Motor neuron (in vitro differentiated cells): Measurements from ENCODE around the gene LTBR. TPM values are rescaled to one million over a fixed set of nuclear protein-coding genes. Genes with fewer than 3 reads are reported as not detected.
"Not testable (repeated sequence)": the region's sequence is repeated elsewhere in the genome, so short reads cannot be mapped to it uniquely, and the experiment has no call there.

Source experiments
- ATAC-seq, 8 experiments: fragments of 200-7000 bp; cut with Tn5 transposase; replicated peaks in 6 of 8; 2 replicates each; pipeline ENCODE4 v1.8.0; 2021; ENCODE audit warnings: mild to moderate bottlenecking in 8 of 8, moderate library complexity in 8 of 8
- H3K27ac ChIP-seq, 2 donors: fragments of 250-450 bp; sonication (Bioruptor Pico); 2 replicates each; pipeline ENCODE4 v1.9.0; 2021; ENCODE audit warnings: antibody characterized with exemption in 2 of 2, mild to moderate bottlenecking in 2 of 2, moderate library complexity in 1 of 2
- H3K4me1 ChIP-seq, 2 donors: fragments of 250-450 bp; sonication (Bioruptor Pico); replicated peaks in 1 of 2; 2 replicates each; pipeline ENCODE4 v1.6.1; 2021; ENCODE audit warnings: antibody characterized with exemption in 2 of 2, mild to moderate bottlenecking in 2 of 2, moderate library complexity in 1 of 2
- H3K4me3 ChIP-seq, 5 donors: fragments of 250-450 bp; sonication (Bioruptor Pico); 2 replicates each; pipeline ENCODE4 v1.9.0; 2021; ENCODE audit warnings: antibody characterized with exemption in 5 of 5, mild to moderate bottlenecking in 5 of 5, moderate library complexity in 4 of 5
- WGBS, 10 experiments: fragments of 450-650 bp; shearing (Covaris generic); methylation state at CpG; one replicate each; pipeline ENCODE4 v1.0.0; 2022; 5-methylcytosine and 5-hydroxymethylcytosine counted together
- in situ Hi-C, 9 experiments: fragments of 400-800 bp; cut with MboI; loops; one replicate each; pipeline ENCODE4 v1.15.0; 2021; ENCODE audit warnings: low sequenced_read_pairs in 9 of 9, low pct_unique_long_range_greater_than_20kb in 2 of 9; ENCODE audit not compliant: unreplicated experiment in 9 of 9
- total RNA-seq, 8 experiments: library from RNA; unstranded; fragments of 300-600 nt; gene quantifications; 2 replicates each; pipeline versions ENCODE4 v1.2.3 to v1.2.4, GENCODE V29; 2022

Gene LTBR
- total RNA-seq, 8 experiments from 2014 or later = 0.11 to 115 (median 1.6) TPM

DNA sequence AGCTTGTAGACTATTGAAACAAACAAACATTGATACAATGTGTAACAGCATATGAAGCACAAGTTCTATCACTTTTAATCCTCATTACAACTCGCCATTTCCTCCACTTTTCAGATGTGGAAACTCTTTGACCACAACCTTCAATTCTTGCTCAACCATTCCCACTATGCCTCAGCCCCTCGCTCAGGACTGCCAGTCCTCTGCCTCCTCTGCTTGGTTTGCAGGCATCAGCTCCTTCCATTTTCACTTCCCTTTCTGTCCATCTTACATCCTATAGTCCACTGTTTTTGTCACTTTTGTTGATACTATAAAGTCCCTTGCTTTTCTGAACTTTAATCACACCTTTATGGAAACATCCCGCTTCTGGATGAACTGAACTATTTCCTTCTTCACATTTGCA, 32.6 kb downstream of the LTBR start:
- 43 to 96% (median 80%) methylated on average over 1 to 3 of the region's 3 CpGs; no CpG with 5 or more reads in 1 of the 10 experiments for WGBS, 10 experiments
- Histone ChIP-seq H3K4me3 (no peak overlapping the region), H3K4me1 (no peaks in the 10 kb centered on the region), H3K27ac (no peak overlapping the region)
- no peak for ATAC-seq
- in situ Hi-C loops = no loop called here

DNA sequence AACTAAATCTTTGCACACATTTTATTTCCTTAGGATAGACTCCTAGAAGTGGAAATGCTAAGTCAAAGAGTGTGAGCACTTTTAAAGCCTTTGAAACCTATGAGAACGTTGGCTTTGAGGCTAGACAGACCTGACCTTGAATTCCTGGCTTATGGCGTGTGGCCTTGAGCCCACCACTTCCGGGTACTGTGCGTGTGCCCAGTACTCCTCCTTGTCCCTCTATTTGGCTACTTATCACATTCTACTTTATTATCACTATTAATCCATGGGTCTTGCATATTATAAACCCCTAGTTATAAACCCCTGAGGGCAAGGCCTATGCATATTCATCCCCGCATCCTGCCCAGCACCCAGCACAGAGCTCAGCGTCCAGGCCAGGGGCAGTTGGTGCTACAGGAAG, 34.8 kb downstream of the LTBR start:
- ATAC-seq = no peak
- no peak overlapping the region for H3K27ac ChIP-seq
- H3K4me1 ChIP-seq = no peaks in the 10 kb centered on the region
- H3K4me3 ChIP-seq = no peak overlapping the region
- 39 to 100% (median 79%) methylated on average over 1 to 6 of the region's 6 CpGs; no CpG with 5 or more reads in 2 of the 10 experiments for WGBS, 10 experiments
- in situ Hi-C loops = no loop called here

DNA sequence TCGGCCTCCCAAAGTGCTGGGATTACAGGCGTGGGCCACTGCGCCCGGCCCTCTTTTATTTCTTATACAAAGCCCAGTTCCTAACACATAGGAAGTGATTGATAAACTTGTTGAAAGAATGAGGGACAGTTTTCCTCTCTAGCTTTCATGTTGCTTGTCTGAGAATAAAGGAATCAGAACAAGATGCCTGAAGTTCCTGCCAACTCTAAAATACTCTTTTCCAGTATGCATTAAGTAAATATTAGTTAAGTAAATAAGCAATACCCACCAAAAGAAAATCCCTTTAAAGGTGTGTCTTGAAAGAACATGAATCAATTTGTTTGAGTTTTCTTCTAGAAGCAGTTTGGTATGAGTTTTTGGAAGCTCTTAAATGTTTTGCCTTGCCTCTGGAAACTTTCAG, 36.4 kb downstream of the LTBR start:
- no peak overlapping the region for H3K27ac ChIP-seq
- in situ Hi-C loops = no loop called here

DNA sequence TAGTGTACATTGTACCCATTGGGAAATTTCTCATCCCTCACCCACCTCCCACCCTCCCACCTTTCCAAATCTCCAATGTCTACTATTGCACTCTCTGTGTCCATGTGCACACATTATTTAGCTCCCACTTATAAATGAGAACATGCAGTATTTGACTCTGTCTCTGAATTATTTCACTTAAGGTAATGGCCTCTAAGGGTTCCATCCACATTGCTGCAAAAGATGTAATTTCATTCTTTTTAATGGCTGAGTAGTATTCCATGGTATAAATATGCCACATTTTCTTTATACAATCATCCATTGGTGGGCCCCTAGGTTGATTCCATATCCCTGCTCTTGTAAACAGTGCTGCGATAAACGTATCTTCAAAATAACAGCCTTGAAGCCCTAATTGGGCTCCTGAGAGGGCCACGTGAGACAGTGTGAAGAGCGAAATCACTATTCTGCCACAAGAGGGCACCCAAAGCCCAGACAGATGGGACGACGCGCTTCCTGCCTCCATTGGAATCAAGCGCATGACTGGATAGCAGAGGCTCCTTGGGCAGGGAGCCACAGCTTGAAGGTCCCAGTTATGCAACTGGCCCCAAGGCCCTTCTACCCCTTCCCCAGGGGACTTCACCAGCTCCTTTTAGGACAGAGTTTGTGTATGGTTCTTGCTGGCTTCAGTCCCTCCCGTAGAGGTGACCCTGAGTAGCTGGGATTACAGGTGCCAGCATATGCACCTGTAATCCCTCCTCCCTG, 39.5 kb downstream of the LTBR start:
- ATAC-seq = peak; percentile 91 to 100 (median 97)
- Histone ChIP-seq H3K27ac (no peak overlapping the region), H3K4me3 (no peak overlapping the region), H3K4me1 (no peaks in the 10 kb centered on the region)
- in situ Hi-C loops = no loop called here
- WGBS, 10 experiments = 0 to 70% (median 14%) methylated on average over 2 to 8 of the region's 9 CpGs; no CpG with 5 or more reads in 2 of the 10 experiments

More for the DNA sequence above, 36.4 kb downstream of the LTBR start:
- Histone ChIP-seq H3K4me1 (no peaks in the 10 kb centered on the region), H3K4me3 (no peak overlapping the region)
- ATAC-seq = no peak
- 0% methylated on average over 1 of the region's 4 CpGs; no CpG with 5 or more reads in 9 of the 10 experiments for WGBS, 10 experiments

DNA sequence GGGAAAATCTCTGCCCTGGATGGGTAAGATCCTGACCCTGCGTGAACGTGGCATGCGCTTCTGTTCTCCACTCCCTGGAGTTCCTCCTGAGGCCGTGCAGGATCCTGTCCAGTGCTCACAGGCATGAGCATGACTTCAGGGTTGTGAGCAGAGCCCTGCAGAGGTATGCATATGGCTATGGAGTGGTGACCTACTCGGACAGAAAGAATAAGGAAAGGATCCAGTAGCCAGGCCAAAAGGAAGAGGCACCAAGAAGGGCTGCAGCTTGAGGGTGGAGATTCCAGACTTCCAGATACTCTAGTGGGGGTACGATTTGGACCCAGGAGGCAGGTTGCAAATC, 40.0 kb downstream of the LTBR start:
- Histone ChIP-seq H3K4me3 (no peak overlapping the region), H3K4me1 (no peaks in the 10 kb centered on the region), H3K27ac (no peak overlapping the region)
- 0 to 88% (median 63%) methylated on average over 1 to 6 of the region's 6 CpGs; no CpG with 5 or more reads in 4 of the 10 experiments for WGBS, 10 experiments
- peak in 6 of 8 experiments; percentile 7 to 59 (median 38) for ATAC-seq
- in situ Hi-C loops = no loop called here

GRCh38 chr12:6424866-6425265, 40.9 kb downstream of the LTBR start:
- H3K4me1 ChIP-seq = no peaks in the 10 kb centered on the region
- ATAC-seq = no peak
- 40 to 100% (median 85%) methylated on average over 1 to 8 of the region's 8 CpGs; no CpG with 5 or more reads in 2 of the 10 experiments for WGBS, 10 experiments
- in situ Hi-C loops = no loop called here
- no peak overlapping the region for H3K4me3 ChIP-seq
- H3K27ac ChIP-seq = no peak overlapping the region

DNA sequence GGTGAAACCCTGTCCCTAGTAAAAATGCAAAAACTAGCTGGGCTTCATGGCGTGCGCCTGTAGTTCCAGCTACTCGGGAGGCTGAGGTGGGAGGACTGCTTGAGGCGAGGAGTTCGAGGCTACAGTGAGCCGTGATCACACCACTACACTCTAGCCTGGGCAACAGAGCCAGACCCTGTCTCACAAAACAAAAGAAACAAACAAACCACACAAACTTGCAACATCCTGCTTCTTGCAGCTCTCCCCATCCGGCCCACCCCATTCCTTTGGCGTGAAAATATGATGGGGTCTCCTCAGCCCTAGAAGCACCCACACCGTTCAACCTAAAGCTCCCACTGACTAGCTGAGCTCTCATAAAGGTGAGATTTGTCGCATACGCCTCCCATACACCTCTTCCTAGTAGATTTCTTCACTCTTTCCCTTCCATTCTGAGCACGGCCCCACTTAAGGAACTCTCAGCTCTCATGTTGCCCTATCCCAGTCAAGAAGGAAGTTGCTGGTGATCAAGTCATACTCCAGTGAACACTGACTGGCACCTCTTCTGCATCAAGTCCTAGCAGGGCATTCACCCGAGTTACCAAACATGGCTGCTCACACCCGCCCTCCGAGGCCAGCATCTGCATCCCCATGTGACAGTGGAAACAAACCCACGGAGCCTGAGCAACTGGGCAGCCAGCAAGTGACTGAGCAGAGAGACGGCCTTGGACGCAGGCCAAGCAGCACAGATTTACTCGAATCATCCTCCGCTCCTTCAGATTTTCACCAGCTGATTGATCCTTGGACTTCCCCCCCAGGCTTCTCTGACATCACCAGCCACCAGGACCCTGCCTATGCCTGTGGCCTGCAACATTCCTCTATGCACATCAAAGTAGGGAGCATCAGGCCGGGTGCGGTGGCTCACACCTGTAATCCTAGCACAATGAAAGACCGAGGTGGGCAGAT, 41.9 kb downstream of the LTBR start:
- ATAC-seq = peak in 3 of 8 experiments; percentile 21 to 61 (median 24)
- 50 to 98% (median 84%) methylated on average over 1 to 14 of the region's 23 CpGs; no CpG with 5 or more reads in 3 of the 10 experiments for WGBS, 10 experiments
- Histone ChIP-seq H3K4me1 (peaks cover 6 to 8% of the 10 kb centered on the region in 2 donors), H3K27ac (no peak overlapping the region), H3K4me3 (no peak overlapping the region)
- in situ Hi-C loops = no loop called here

GRCh38 chr12:6426882-6427671, 43.1 kb downstream of the LTBR start:
- ATAC-seq = no peak
- in situ Hi-C loops = no loop called here

GRCh38 chr12:6427796-6428195, 43.8 kb downstream of the LTBR start:
- peaks cover 6 to 12% of the 10 kb centered on the region in 2 donors for H3K4me1 ChIP-seq
- H3K27ac ChIP-seq, in situ Hi-C loops, ATAC-seq, H3K4me3 ChIP-seq: not testable (repeated sequence)
- WGBS, 10 experiments = 86 to 100% (median 99%) methylated on average over 2 to 8 of the region's 10 CpGs; no CpG with 5 or more reads in 2 of the 10 experiments

More at GRCh38 chr12:6426882-6427671, 43.1 kb downstream of the LTBR start:
- peaks cover 6 to 12% of the 10 kb centered on the region in 2 donors for H3K4me1 ChIP-seq
- WGBS, 10 experiments = 80 to 100% (median 92%) methylated on average over 3 to 12 of the region's 14 CpGs; no CpG with 5 or more reads in 1 of the 10 experiments
- H3K27ac ChIP-seq = no peak overlapping the region
- no peak overlapping the region for H3K4me3 ChIP-seq

GRCh38 chr12:6428326-6428725, 44.4 kb downstream of the LTBR start:
- 17 to 100% (median 74%) methylated on average over 1 to 3 of the region's 3 CpGs for WGBS, 10 experiments
- ATAC-seq = no peak
- H3K4me1 ChIP-seq = peaks cover 6 to 12% of the 10 kb centered on the region in 2 donors
- H3K27ac ChIP-seq = no peak overlapping the region
- H3K4me3 ChIP-seq = no peak overlapping the region
- in situ Hi-C loops = no loop called here

- in situ Hi-C loops = no loop called here
- 0 to 97% (median 78%) methylated on average over 2 to 19 of the region's 19 CpGs for WGBS, 10 experiments
- Histone ChIP-seq H3K4me1 (peaks cover 6 to 12% of the 10 kb centered on the region in 2 donors), H3K27ac (no peak overlapping the region), H3K4me3 (no peak overlapping the region)
- ATAC-seq = peak; percentile 86 to 94 (median 91)
Observed at GRCh38 chr12:6430124-6430989, 46.4 kb downstream of the LTBR start.

DNA sequence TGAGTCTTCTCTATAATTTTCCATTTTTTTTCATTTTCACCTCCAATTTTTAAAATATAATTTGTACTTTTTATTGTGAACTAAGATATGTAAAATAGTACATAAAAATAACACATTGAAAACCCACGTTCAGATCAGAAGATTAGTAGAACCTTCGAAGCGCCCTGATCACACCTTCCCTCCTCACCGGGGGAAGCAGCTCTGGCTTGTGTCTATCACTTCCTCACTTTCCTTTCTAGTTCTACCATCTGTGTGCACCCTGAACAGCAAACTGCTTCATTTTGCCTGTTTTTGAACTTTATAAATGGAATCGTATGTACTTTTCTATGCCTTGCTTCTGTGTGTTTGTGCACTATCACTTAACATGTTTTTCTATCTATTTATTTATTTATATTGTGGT, 49.0 kb downstream of the LTBR start:
- no peak overlapping the region for H3K27ac ChIP-seq
- H3K4me1 ChIP-seq = peaks cover 6 to 12% of the 10 kb centered on the region in 2 donors
- in situ Hi-C loops = no loop called here
- ATAC-seq = no peak
- no peak overlapping the region for H3K4me3 ChIP-seq
- WGBS, 10 experiments = 68 to 100% (median 91%) methylated on average over 1 to 5 of the region's 5 CpGs
